ENCODE measurements around the gene FXYD6. TPM values are rescaled to one million over a fixed set of nuclear protein-coding genes. Genes with fewer than 3 reads are reported as not detected.

Gene FXYD6
- total and polyA plus RNA-seq, 2 of the 8 experiments (the other 6 are each of a cell fraction or from before 2014, with no cell fraction given): 44.6 to 117 TPM

- no peak overlapping the region for H2BK20ac ChIP-seq (ENCODE audit: low read length)
- no peaks in the 10 kb centered on the region for H3K9me3 ChIP-seq (ENCODE audit: insufficient read depth in 2 of 2, low read depth in 1 of 2, low read length in 1 of 2)
- TF ChIP-seq CTCF (IDR thresholded peaks at IDR 0.05; ENCODE audit: control extremely low read depth in 1 of 3, insufficient read depth in 1 of 3, low read depth in 1 of 3, low read length in 3 of 3): no peak
- H3K56ac ChIP-seq (replicated peaks; ENCODE audit: insufficient read length, low read depth, low read length): no peak overlapping the region
- H3K36me3 ChIP-seq (ENCODE audit: control insufficient read depth in 2 of 4, insufficient read depth in 4 of 4, low read length in 3 of 4): no peaks in the 10 kb centered on the region
- no peak overlapping the region for H3K4me3 ChIP-seq (ENCODE audit: extremely low read depth in 1 of 4, insufficient read depth in 2 of 4, low read depth in 3 of 4, low read length in 4 of 4)
- WGBS, 2 experiments (ENCODE audit: extremely low coverage in 1 of 2, insufficient coverage in 1 of 2, insufficient read length in 1 of 2, insufficient replicate concordance in 2 of 2, low coverage in 1 of 2, low lambda C conversion rate in 2 of 2, missing lambda C conversion rate in 1 of 2): 81% methylated on average over 12 of the region's 12 CpGs; no CpG with 5 or more reads in 1 of the 2 experiments
- no peak for DNase-seq (ENCODE audit: low read depth in 1 of 2, low spot score in 2 of 2)
- H3K4me1 ChIP-seq (replicated peaks in 1 of 4; ENCODE audit: control insufficient read depth in 3 of 4, insufficient read depth in 4 of 4, low read length in 3 of 4): peaks cover 12 to 43% (median 31%) of the 10 kb centered on the region in 4 experiments
- H3K18ac ChIP-seq (ENCODE audit: extremely low read depth, low read length): no peak overlapping the region
- H3K79me1 ChIP-seq (ENCODE audit: low read depth, low read length): peaks cover 13% of the 10 kb centered on the region
- H2BK120ac ChIP-seq (replicated peaks; ENCODE audit: low read depth, low read length): no peak overlapping the region
- H2BK5ac ChIP-seq (ENCODE audit: low read depth, low read length): no peak overlapping the region
- H4K91ac ChIP-seq (replicated peaks; ENCODE audit: insufficient read length, low read length): no peak overlapping the region
- no peak overlapping the region for H2AFZ ChIP-seq (ENCODE audit: low read length)
- FAIRE-seq: no peak
- H3K27me3 ChIP-seq (replicated peaks in 1 of 4; ENCODE audit: control insufficient read depth in 3 of 4, extremely low read depth in 1 of 4, insufficient read depth in 3 of 4, low read length in 3 of 4): peaks cover 0 to 13% (median 9%) of the 10 kb centered on the region in 4 experiments; a peak in 4 of 7 replicates
- H3K79me2 ChIP-seq (ENCODE audit: control insufficient read depth in 1 of 2, insufficient read depth in 2 of 2, low read length in 2 of 2): peaks cover 0 to 47% of the 10 kb centered on the region in 2 experiments; a peak in 2 of 4 replicates
- no peak overlapping the region for H3K27ac ChIP-seq (ENCODE audit: low read depth, low read length)
- no peak overlapping the region for H3K14ac ChIP-seq (ENCODE audit: insufficient read length)
- ChIA-PET CTCF (ENCODE audit: partially characterized antibody) (interaction anchor here (1.1 to 1.5 kb wide), 3 partner anchors 11 to 74 kb away, joined by 4 to 6 read pairs (median 5); no protein-coding TSS in a partner anchor), POLR2A (ENCODE audit: partially characterized antibody) (interaction anchor here (1.3 kb wide), 1 partner anchor 10 kb away, joined by 3 read pairs; no protein-coding TSS in a partner anchor)
- no peak overlapping the region for H2BK15ac ChIP-seq (ENCODE audit: low read length)
- H2BK12ac ChIP-seq (ENCODE audit: low read depth, low read length): no peak overlapping the region
- no peak overlapping the region for H3K9ac ChIP-seq (replicated peaks in 1 of 4; ENCODE audit: extremely low read depth in 1 of 4, low read depth in 3 of 4, low read length in 3 of 4)
- H3K4me2 ChIP-seq (ENCODE audit: insufficient read depth in 1 of 2, low read depth in 2 of 2, low read length in 2 of 2): no peak overlapping the region; a peak in 1 of 4 replicates
- no peak overlapping the region for H2AK5ac ChIP-seq (ENCODE audit: low read depth, low read length)
- peaks cover 8 to 15% of the 10 kb centered on the region in 2 experiments for H4K20me1 ChIP-seq (replicated peaks in 1 of 2; ENCODE audit: control insufficient read depth in 1 of 2, insufficient read depth in 2 of 2, low read length in 2 of 2)
- no peak overlapping the region for H3K23ac ChIP-seq (ENCODE audit: insufficient read length)
- H4K8ac ChIP-seq (ENCODE audit: extremely low read depth, insufficient read depth, low read length): no peak overlapping the region
- H3K23me2 ChIP-seq (ENCODE audit: low read depth, low read length): peaks cover 25% of the 10 kb centered on the region
- no peak overlapping the region for H3K4ac ChIP-seq (replicated peaks; ENCODE audit: insufficient read length, low read depth, low read length)
- no peak overlapping the region for H4K5ac ChIP-seq (ENCODE audit: insufficient read length, low read depth, low read length)
Measured at GRCh38 chr11:117872420-117872961, 4.0 kb downstream of the FXYD6 start.
